ENCODE data around the gene PHLPP1.

- TF ChIP-seq, protein P1, sequence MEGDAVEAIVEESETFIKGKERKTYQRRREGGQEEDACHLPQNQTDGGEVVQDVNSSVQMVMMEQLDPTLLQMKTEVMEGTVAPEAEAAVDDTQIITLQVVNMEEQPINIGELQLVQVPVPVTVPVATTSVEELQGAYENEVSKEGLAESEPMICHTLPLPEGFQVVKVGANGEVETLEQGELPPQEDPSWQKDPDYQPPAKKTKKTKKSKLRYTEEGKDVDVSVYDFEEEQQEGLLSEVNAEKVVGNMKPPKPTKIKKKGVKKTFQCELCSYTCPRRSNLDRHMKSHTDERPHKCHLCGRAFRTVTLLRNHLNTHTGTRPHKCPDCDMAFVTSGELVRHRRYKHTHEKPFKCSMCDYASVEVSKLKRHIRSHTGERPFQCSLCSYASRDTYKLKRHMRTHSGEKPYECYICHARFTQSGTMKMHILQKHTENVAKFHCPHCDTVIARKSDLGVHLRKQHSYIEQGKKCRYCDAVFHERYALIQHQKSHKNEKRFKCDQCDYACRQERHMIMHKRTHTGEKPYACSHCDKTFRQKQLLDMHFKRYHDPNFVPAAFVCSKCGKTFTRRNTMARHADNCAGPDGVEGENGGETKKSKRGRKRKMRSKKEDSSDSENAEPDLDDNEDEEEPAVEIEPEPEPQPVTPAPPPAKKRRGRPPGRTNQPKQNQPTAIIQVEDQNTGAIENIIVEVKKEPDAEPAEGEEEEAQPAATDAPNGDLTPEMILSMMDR (conservative IDR thresholded peaks at IDR 0.05; ENCODE audit: low read length), result no peak
- no peak for TF ChIP-seq EZH2phosphoT487 (IDR thresholded peaks at IDR 0.05; ENCODE audit: borderline replicate concordance)
These were observed 301.7 kb downstream of the PHLPP1 start for GRCh38 chr18:63017076-63017475.
